T47D (cell line): ENCODE measurements around the gene CDC42EP3.

Experiments
- DNase-seq, 2 experiments: peaks; one replicate each; pipeline versions ENCODE4 v3.0.0 to v3.0.0-alpha.2; 2011 to 2012; ENCODE audit warnings: low read depth in 1 of 2, low spot score in 1 of 2
- JUND ChIP-seq: IDR thresholded peaks from 2 replicates; pipeline ENCODE4 v1.6.1; 2012; ENCODE audit warnings: low read depth
- in situ Hi-C: cut with HindIII; loops from 2 replicates; pipeline ENCODE4 v1.10.0; 2016; ENCODE audit warnings: low sequenced_read_pairs, low pct_unique_long_range_greater_than_20kb

Gene CDC42EP3

DNA sequence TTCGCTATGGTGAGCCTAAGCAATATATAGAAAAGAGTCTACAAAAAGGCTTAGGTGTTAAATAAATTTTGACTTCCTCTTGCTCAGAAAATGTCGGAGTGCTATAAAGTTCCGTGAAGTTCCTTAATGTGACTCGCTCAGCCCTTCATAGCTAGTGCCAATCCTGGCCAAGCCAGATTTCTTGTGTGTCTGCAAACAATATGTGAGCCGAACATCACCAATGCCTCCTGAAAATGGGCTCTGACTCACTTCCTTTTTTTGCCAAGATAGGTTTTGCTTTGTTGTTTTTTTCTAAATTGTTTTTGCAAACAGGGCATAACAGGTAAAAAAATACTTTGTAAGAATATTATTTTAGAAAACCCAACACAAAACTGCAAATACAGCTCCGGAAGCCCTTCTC is 26.1 kb downstream of the CDC42EP3 start:
- DNase-seq = no peak
- no peak for TF ChIP-seq JUND
- in situ Hi-C loops = no loop called here

DNA sequence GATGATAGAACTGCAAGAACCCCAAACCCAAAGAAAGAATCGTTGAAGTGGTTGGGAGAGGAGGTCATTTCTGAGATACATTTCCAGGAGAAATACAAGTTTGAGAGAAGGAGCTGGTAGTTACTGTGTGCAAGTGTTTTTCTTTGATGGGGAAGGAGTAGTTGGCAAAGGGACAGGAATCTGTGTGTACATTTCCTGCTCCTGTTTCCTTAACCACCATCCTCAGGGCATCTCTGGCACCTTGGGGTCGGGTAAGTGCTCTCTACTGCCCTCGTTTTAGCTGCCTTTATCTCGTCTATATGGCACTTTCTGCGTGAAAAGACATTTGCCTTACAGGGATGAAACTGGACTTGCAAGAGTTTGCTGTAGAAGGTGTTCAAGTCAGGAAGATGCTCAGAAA is 27.3 kb downstream of the CDC42EP3 start:
- in situ Hi-C loops = no loop called here
- TF ChIP-seq JUND = no peak
- DNase-seq = peak in 1 of 2 experiments; percentile 9

- DNase-seq = no peak
- no peak for TF ChIP-seq JUND
- in situ Hi-C loops = no loop called here
Observed at GRCh38 chr2:37643730-37644078, 27.7 kb downstream of the CDC42EP3 start.

GRCh38 chr2:37642907-37643729 is 28.3 kb downstream of the CDC42EP3 start:
- no peak for TF ChIP-seq JUND
- DNase-seq = no peak
- in situ Hi-C loops = no loop called here

- no peak for DNase-seq
- TF ChIP-seq JUND = no peak
Observed at GRCh38 chr2:37641582-37642171, 29.8 kb downstream of the CDC42EP3 start.

DNA sequence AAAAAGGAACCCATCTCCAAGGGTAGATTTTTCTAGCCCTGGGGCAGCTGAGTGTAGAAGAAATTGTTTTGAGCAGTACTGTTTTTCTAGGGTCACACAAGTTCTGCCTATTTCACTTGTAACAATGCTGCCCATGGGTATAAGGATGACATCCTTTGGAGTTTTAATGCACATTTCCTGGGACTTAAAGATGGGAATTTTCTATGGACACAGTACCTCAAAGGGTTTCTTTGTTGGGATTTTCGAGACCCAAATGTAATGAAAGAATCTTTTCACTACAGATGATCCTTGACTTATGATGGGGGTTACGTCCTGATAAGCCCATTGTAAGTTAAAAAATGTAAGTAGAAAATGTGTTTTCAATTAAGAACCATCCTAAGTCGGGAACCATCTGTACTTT is 31.8 kb downstream of the CDC42EP3 start:
- DNase-seq = no peak
- in situ Hi-C loops = no loop called here

More at GRCh38 chr2:37641582-37642171, 29.8 kb downstream of the CDC42EP3 start:
- in situ Hi-C loops = no loop called here

GRCh38 chr2:37638973-37639372 is 32.5 kb downstream of the CDC42EP3 start:
- DNase-seq = no peak
- no peak for TF ChIP-seq JUND
- in situ Hi-C loops = no loop called here

More for the DNA sequence above, 31.8 kb downstream of the CDC42EP3 start:
- no peak; the same call in 1 of the 2 replicates for TF ChIP-seq JUND

DNA sequence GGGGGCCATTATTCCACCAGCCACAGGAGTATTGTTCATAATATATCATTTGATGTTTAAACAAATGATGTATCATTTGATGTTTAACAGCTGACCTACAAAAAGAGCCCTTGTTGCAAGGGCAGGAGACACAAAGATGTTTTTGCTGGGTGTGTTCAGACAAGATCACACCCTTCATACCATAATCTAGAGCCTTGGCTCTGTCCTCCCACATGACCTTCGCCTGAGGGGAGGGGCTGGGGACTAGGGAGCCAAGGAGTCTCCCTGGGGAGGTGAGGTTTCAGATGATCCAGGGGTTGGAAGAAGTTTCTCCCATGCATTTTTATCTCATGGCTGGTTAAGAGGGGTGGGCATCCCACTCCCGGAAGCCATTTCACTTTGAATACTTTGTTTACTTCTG is 33.5 kb downstream of the CDC42EP3 start:
- in situ Hi-C loops = no loop called here
- TF ChIP-seq JUND = no peak
- DNase-seq = no peak

- DNase-seq = no peak
- TF ChIP-seq JUND = no peak
- in situ Hi-C loops = no loop called here
Observed at GRCh38 chr2:37637190-37637860, 34.1 kb downstream of the CDC42EP3 start.

DNA sequence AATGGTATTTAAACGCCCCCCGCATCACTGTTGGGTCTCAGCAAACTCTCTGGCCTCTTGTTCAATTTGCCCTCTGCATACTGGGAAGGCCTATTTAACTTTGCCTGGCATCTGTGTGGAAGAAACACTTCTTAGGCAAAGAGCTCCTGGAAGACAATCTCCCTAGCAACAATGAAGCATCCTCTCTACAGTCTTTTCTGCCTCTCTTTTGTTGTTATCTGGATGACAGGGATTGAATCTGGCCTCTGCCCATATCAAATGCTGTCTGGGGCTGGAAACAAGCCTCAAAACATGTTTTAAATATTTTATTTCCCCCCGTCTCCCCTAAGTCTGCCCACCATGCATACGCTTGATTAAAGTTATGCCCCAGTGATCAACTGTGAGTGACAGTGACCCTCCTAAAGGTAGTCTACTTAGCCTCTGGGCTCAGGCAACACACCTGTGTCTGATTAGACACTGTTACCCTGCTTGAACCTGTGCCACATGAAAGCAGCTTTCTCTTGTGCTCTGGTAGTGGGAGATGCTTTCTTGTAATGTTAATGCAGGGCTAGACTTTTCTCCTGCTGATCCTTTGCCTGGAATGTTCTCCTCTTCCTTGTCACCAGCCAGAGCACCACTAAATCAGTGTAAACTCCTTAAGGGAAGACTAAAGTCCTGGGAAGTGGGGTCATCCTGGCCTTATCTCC is 34.9 kb downstream of the CDC42EP3 start:
- DNase-seq = no peak
- TF ChIP-seq JUND = no peak
- in situ Hi-C loops = no loop called here

DNA sequence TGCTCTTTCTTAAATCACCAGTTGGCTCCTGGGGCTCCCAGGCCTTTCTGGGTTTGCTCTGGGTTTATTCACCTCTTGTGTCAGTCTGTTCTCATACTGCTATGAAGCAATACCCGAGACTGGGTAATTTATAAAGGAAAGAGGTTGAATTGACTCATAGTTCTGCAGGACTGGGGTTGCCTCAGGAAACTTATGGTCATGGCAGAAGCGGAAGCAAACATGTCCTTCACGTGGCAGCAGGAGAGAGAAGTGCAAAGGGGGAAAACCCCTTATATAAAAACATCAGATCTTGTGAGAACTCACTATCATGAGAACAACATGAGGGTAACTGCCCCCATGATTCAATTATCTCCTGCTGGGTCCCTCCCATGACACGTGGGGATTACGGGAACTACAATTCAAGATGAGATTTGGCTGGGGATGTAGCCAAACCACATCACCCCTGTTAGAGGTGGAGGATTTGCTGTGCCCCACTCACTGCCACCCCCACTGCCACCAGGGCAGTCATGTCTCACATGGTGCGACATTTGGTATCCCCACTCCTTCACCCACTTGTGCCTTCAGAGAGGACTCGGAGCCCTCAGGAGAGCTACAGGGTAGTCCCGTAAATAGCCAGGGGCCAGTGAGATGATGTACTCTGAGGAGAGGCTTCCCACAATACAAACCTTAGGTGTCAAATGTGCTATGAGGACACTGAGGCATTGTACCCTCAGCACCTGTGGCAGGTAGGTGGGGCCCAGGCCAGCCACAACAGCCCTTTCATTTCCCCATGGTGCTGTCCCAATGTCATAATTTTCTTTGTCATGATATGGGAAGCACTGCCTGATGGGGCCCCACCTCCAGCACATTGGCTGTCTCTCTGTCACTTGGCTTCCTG is 35.7 kb downstream of the CDC42EP3 start:
- no peak for TF ChIP-seq JUND
- DNase-seq = no peak
- in situ Hi-C loops = no loop called here
